ENCODE results near the gene SDHB.
A peak's percentile ranks its signal among the peaks of the same experiment; 100 is the strongest.

The SDHB gene

DNA sequence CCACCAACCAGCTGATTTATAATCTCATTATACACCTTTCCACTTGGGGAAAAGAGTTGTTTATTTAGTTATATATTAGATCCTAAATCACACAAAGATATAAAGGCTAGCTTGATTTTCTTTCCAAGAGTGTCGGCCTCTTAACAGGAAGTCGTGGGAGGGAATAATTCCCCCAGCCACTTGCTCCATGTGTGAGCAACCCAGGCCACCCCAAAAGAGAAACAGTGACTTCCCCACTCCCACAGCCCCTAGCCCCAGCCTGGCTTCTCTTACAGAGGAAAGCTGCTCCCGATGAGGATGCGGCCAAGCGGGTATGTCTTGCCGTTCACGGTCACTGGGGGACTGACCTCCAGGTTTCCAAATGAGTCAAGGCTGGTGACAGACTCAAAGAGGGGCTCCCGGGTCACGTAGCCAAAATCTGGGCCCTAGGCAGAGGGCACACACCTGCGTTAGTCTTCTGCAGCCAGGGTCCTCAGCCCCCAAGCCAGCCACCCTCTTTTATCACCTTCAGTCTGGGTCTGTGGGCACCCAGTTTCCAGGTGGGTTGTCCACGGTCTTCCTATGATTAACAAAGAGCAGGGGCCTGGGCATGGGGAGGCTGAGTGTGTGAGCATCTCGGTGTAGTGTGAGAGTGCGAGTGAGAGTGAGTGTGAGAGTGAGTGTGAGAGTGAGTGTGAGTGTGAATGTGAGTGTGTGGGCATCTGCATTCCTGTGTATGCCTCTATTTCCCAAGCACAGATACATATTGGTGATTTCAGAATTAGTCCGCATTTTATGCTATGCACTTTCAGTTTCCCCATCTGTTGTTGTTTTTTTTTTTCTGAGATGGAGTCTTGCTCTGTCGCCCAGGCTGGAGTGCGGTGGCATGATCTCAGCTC lies 25.4 kb upstream of the SDHB start:
- H3K4me3 ChIP-seq (ENCODE audit: low read depth, low read length): no peak overlapping the region
- TF ChIP-seq, protein P1, sequence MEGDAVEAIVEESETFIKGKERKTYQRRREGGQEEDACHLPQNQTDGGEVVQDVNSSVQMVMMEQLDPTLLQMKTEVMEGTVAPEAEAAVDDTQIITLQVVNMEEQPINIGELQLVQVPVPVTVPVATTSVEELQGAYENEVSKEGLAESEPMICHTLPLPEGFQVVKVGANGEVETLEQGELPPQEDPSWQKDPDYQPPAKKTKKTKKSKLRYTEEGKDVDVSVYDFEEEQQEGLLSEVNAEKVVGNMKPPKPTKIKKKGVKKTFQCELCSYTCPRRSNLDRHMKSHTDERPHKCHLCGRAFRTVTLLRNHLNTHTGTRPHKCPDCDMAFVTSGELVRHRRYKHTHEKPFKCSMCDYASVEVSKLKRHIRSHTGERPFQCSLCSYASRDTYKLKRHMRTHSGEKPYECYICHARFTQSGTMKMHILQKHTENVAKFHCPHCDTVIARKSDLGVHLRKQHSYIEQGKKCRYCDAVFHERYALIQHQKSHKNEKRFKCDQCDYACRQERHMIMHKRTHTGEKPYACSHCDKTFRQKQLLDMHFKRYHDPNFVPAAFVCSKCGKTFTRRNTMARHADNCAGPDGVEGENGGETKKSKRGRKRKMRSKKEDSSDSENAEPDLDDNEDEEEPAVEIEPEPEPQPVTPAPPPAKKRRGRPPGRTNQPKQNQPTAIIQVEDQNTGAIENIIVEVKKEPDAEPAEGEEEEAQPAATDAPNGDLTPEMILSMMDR (IDR thresholded peaks at IDR 0.05; ENCODE audit: borderline replicate concordance, insufficient read depth, low read depth, low read length): no peak

- TF ChIP-seq, protein P1 (IDR thresholded peaks at IDR 0.05; ENCODE audit: borderline replicate concordance, insufficient read depth, low read depth, low read length): peak; percentile 64
- no peak overlapping the region for H3K4me3 ChIP-seq (ENCODE audit: low read depth, low read length)
Measured at GRCh38 chr1:17075470-17076255, 21.8 kb upstream of the SDHB start.

- TF ChIP-seq, protein P1 (IDR thresholded peaks at IDR 0.05; ENCODE audit: borderline replicate concordance, insufficient read depth, low read depth, low read length): no peak
- H3K4me3 ChIP-seq (ENCODE audit: low read depth, low read length): no peak overlapping the region
Measured at GRCh38 chr1:17071794-17072193, 18.0 kb upstream of the SDHB start.

DNA sequence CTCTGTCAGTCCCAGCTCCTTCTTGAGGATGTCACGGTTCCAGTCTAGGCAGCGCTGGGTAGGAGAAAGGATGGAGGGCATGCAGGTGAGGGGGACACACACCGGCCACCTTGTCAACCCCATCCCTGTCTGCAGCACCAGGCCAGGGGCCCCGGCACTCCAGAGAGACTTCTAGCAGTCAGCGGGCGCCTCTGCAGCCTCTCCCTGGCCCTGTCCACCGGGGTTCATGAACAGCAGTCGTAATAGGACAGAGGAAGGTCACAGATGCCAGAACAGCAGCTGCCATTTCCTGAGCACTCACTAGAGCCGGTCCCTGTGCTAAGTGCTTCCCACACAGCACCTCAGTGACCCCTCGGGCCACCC lies 16.3 kb upstream of the SDHB start:
- H3K4me3 ChIP-seq (ENCODE audit: low read depth, low read length): no peak overlapping the region
- TF ChIP-seq, protein P1 (IDR thresholded peaks at IDR 0.05; ENCODE audit: borderline replicate concordance, insufficient read depth, low read depth, low read length): no peak

DNA sequence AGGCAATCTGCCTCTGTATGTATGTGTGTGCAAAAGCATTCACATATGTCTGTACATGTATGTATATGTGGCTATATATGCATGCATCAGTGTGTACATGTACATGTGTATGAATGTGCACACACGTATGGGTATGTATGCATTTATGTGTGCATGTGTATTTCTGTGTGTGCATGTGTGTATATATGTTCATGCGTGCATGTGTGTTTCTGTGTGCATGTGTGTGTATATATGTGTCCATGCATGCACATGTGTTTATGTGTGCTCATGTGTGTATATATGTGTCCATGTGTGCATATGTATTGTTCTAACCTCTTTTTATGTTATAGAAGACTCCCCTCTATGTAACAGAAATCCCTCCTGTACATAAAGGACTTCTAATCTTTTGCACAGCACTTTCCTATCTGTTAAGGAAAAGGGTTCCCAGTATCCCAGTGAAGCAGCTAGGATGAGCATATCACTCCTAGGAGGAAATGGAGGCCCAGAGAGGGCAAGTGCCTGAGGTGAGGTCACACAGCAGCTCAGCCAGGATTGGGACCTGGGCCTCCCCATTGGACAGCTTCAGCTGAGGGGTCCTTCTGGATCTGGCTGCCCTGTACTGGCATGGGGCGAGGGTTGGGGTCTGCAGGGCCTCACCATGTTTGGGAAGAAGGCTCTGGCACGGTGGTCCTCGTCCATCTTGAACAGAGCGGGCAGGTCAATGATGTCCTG lies 15.8 kb upstream of the SDHB start:
- TF ChIP-seq, protein P1 (IDR thresholded peaks at IDR 0.05; ENCODE audit: borderline replicate concordance, insufficient read depth, low read depth, low read length): no peak
- no peak overlapping the region for H3K4me3 ChIP-seq (ENCODE audit: low read depth, low read length)

- H3K4me3 ChIP-seq (ENCODE audit: low read depth, low read length): no peak overlapping the region
- TF ChIP-seq, protein P1 (IDR thresholded peaks at IDR 0.05; ENCODE audit: borderline replicate concordance, insufficient read depth, low read depth, low read length): no peak
Measured at GRCh38 chr1:17068789-17069188, 15.0 kb upstream of the SDHB start.
